Esophagus mucosa (tissue), 1 donor: Measurements from ENCODE around the gene CDH4. TPM values are rescaled to one million over a fixed set of nuclear protein-coding genes. Genes with fewer than 3 reads are reported as not detected.

Source experiments
- ATAC-seq: fragments of 200-7000 bp; cut with Tn5 transposase; one replicate; pipeline ENCODE4 v1.9.1; 2020
- total RNA-seq: library from RNA; stranded (reverse); gene quantifications from one replicate; pipeline ENCODE4 v1.2.4, GENCODE V29; 2023
- donor health status: DM: yes; HTN: yes; CAD: no.

CDH4 gene
- total RNA-seq, 1 donor from 2014 or later, result not detected

GRCh38 chr20:61659246-61659993 is 407.4 kb downstream of the CDH4 start:
- no peak for ATAC-seq

- no peak for ATAC-seq
These were observed 407.9 kb downstream of the CDH4 start for GRCh38 chr20:61659994-61660346.

- ATAC-seq, result no peak
These were observed 408.5 kb downstream of the CDH4 start for GRCh38 chr20:61660559-61660958.

- no peak for ATAC-seq
These were observed 409.0 kb downstream of the CDH4 start for GRCh38 chr20:61661025-61661424.

DNA sequence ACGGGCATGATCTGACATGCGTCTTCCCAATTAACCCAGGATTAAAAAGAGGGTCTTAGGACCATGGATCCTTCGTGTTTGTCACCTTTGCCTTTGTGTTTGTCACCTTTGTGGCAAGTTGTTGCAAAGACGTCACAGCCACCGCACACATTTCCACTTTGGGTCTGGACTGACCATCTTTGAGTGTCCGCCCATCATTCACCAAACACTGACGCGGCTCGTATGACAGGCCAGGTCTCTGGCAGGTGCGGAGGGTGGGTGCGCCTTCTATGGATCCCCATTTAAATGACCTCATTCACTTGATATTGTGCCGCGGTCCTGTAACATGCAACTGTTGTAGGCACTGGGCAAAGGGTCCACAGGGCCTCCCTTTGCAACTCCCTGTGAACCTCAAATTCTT is 409.5 kb downstream of the CDH4 start:
- no peak for ATAC-seq

- ATAC-seq, result no peak
These were observed 410.3 kb downstream of the CDH4 start for GRCh38 chr20:61662226-61662967.

DNA sequence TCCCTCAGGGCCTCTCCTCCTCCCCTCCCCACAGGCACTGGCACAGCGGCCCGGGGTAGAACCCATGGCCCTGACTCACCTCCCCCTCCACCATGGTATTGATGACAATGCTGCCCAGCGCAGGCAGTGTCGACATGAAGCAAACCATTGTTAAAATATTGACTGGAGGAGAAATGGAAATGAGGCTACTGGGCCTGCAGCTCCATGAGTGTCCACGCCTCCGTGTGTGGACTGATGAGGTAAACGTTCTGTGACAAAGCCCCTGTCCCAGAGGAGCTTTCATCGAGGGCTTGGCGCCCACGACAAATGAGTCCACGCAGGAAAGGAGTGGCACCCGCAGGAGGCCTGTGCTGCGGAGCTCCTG is 410.9 kb downstream of the CDH4 start:
- no peak for ATAC-seq

DNA sequence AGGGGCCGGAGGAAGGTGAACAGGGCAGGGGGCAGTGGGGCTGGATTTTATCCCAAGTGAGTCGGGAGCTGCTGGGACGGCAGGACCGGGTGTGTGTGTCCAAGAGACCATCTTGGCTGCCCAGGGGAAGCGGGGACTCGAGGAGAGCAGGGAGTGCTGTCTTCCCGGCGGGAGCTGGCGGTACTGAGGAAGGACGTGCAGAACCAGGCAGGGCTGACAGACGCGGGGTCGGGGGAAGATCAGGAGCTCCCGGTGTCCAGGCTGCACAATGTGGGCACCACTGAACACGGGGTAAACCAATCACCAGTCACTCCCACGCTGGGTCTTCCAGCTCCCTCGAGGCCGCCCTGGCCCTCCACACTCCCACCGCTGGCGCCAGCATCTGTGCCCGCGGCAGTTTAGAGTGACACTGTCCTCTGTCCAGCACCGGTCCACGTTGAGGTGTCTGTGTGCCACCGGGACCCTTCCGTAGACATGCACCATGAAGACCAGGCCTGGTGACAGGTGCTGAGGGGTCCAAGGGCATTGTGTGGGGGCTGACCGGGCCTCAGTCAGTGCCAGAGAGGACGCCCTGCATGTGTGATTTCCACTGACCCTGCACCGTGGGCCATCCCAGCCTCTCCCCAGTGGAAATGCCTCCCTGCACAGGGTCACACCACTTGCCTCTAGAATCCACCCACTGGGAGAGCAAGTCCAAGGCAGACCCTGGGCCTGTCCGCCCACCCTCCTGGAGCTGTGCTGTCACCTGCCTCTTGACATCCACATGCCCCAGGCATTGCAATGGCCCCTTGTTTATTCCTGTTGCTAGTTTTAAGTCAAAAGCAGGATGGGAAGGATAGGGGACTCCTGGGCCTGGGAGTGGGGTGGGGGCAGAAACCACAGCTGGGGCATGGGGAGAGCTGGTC is 411.7 kb downstream of the CDH4 start:
- ATAC-seq, result no peak

- no peak for ATAC-seq
These were observed 412.7 kb downstream of the CDH4 start for GRCh38 chr20:61664556-61665320.

DNA sequence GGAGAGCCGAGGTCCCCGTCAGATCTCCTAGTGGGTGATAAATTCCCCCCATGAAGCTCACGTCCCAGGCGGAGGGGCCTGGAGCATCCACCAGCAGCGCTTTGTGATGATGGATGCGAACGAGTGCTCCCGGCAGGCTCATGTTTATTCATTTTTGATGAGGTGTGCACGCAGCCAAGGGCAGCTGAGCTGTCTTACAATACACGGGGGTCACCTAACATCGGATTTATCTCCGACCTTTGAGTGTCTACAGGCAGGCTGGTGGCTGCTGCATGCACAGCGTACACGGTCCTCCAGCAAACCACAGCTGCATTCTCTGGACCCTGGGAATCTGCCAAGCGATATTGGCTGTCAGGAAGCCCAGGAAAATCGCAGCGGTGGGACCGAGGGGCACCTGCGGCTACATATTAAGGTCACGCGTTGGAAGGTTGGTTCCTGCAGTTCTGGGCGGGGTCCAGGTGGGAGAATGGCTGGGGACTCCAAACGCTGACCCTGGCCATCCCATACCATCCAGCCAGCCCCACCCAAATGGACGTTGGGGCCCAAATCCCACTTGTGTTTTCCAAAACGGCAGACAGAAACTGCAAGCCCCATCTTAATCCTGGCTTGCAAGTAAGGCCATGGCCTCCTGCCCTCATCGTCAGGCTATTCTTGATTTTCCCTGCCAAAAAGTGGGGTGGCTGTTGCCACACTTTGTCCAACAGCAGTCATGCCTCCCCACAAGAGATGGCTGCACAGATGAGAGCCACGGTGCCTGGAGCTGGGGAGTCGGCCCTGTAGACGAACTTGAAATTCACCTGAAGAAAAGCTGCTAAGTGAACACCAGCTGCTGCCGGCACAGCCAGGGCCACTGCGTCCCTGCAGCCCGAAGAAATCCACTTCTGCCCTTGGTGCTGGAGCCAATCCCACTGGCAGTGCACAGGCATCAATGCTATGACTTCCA is 413.7 kb downstream of the CDH4 start:
- ATAC-seq, result no peak

DNA sequence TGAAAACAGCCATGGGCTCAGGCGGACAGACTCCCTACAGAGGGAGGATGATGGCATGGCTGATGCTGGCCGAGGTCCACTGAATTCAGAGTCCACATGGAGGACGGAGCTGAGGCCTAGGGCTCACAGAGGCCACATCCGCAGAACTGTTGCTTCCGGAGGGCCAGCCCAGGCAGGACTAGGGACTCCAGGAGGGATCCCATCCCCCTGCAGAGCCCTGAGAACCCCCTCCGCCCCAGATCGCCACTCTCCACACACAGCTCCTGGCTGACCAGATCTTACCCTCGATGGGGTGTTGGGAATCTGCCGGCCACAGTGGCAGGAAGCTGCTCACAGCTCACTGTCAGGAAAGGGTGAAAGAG is 414.4 kb downstream of the CDH4 start:
- no peak for ATAC-seq

GRCh38 chr20:61667056-61667792 is 415.2 kb downstream of the CDH4 start:
- no peak for ATAC-seq

GRCh38 chr20:61668065-61668650 is 416.1 kb downstream of the CDH4 start:
- ATAC-seq, result peak; percentile 69

- no peak for ATAC-seq
These were observed 416.9 kb downstream of the CDH4 start for GRCh38 chr20:61668771-61669503.

- ATAC-seq, result no peak
These were observed 418.2 kb downstream of the CDH4 start for GRCh38 chr20:61670274-61670673.

DNA sequence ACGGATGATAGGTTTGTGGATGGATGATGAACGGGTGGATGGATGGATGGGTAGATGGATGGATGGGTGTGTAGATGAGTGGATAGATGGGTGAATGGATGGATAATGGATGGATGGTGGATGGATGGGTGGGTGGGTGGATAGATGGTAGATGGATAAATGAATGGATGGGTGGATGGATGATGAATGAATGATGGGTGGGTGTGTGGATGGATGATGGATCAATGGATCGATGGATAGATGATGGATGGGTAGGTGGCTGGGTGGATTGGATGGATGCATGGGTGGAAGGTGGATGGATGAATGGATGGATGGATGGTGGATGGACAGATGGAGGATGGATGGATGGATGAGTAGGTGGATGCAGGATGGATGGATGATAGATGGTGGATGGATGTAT is 419.5 kb downstream of the CDH4 start:
- no peak for ATAC-seq

DNA sequence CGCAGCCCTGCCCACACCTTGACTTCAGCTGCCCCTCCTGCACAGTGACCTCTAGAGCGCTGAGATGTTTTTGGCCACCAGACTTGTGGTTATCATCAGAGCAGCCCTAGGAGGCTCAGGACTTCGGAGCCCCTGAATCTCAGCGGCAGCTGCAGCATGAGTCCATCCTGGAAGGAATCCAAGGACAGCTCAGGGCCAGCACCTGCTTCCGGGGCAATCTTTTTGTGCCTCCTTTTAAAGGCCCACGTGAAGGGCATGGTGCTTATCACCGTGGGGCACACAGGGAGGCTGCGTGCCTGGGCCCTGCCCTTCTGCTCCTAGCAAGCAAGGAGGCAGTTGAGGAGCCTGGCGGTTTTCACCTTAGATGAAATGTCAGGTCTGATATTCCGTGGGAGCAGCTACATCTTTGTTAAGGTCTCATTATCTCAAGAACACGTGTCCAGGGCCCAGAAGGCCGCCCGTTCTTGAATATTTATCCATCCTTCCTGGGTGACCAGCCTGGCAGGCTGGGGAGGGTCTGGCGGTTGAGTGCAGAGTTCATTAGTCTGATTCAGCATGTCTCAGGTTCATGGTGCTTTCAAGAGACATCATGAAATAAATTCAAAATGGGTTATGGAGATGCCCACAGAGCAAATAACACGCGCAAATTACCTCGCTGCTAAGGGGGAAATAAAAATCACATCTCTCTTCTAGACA is 421.2 kb downstream of the CDH4 start:
- ATAC-seq, result no peak

DNA sequence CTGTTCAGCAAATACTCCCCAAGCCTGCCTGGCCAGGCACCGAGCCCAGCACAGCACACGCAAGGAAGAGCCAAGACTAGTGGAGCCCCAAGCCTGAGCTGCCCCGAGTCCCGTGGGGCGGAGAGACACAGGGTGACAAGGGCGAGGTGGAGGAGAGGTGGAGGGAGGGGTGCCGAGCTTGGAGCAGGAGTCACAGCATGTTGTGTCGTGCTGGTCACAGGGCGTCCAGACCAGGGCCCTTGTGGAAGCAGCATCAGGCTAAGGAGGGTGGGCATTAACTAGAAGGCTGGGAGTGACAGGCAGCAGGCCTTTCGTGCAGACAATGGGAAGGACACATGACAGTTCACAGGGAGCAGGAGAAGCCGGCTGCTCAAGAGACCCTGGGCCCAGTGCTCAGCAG is 422.1 kb downstream of the CDH4 start:
- ATAC-seq, result no peak

DNA sequence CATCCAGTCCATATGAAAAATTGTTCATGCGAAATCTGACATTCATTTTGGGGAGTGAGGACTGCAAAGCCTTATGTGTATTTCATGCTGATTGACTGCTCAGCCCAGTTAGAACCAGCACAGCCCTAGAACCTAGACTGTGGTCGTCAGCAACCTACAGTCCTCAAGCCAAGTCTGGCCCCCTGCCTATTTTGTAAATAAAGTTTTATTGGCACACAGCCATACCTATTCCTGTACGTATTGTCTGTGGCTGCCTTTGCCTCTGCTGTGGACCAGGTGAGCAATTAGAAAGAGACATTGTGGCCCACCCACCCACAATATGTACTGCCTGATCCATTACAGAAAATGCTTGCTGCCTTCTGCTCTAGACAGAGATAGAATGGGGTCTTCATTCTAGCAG is 422.6 kb downstream of the CDH4 start:
- no peak for ATAC-seq
